Measurements from ENCODE around the gene ALOX12. TPM values are rescaled to one million over a fixed set of nuclear protein-coding genes. Genes with fewer than 3 reads are reported as not detected.
"Not testable (repeated sequence)": the region's sequence is repeated elsewhere in the genome, so short reads cannot be mapped to it uniquely, and the experiment has no call there.

ALOX12 gene
- total RNA-seq, 6 experiments from 2014 or later: not detected

- no peak overlapping the region for H3K4me3 Mint-ChIP-seq
- H3K36me3 Mint-ChIP-seq (ENCODE audit: low read depth): no peaks in the 10 kb centered on the region
- H3K4me1 Mint-ChIP-seq (ENCODE audit: low read depth): peaks cover 4% of the 10 kb centered on the region
- H3K27me3 Mint-ChIP-seq (ENCODE audit: insufficient read depth): peaks cover 8% of the 10 kb centered on the region
- H3K27ac Mint-ChIP-seq: no peak overlapping the region
- H3K9me3 Mint-ChIP-seq: no peaks in the 10 kb centered on the region
- no peak for TF ChIP-seq CTCF (IDR thresholded peaks at IDR 0.05)
- no peak for DNase-seq
Observed at GRCh38 chr17:6953689-6954088, 42.2 kb upstream of the ALOX12 start.

- TF ChIP-seq CTCF (IDR thresholded peaks at IDR 0.05): no peak
- Mint-ChIP-seq H3K9me3 (no peaks in the 10 kb centered on the region; the same call in 1 of the 2 replicates), H3K27me3 (ENCODE audit: insufficient read depth) (peaks cover 9% of the 10 kb centered on the region), H3K4me1 (ENCODE audit: low read depth) (no peaks in the 10 kb centered on the region), H3K27ac (no peak overlapping the region), H3K4me3 (no peak overlapping the region), H3K36me3 (ENCODE audit: low read depth) (no peaks in the 10 kb centered on the region)
- DNase-seq: no peak
Observed at GRCh38 chr17:6959700-6960099, 36.1 kb upstream of the ALOX12 start.

- no peak for TF ChIP-seq CTCF (IDR thresholded peaks at IDR 0.05)
- Mint-ChIP-seq H3K36me3 (ENCODE audit: low read depth) (no peaks in the 10 kb centered on the region; the same call in 1 of the 2 replicates), H3K27ac (no peak overlapping the region), H3K9me3 (no peaks in the 10 kb centered on the region), H3K4me3 (no peak overlapping the region), H3K4me1 (ENCODE audit: low read depth) (no peaks in the 10 kb centered on the region), H3K27me3 (ENCODE audit: insufficient read depth) (peaks cover 17% of the 10 kb centered on the region)
- DNase-seq: no peak
Observed at GRCh38 chr17:6969323-6969726, 26.5 kb upstream of the ALOX12 start.

- Mint-ChIP-seq H3K27me3 (ENCODE audit: insufficient read depth) (peaks cover 17% of the 10 kb centered on the region), H3K9me3 (no peaks in the 10 kb centered on the region), H3K36me3 (ENCODE audit: low read depth) (no peaks in the 10 kb centered on the region; the same call in 1 of the 2 replicates), H3K27ac (no peak overlapping the region), H3K4me3 (no peak overlapping the region), H3K4me1 (ENCODE audit: low read depth) (no peaks in the 10 kb centered on the region)
- no peak for TF ChIP-seq CTCF (IDR thresholded peaks at IDR 0.05)
- no peak for DNase-seq
Observed at GRCh38 chr17:6970992-6971391, 24.9 kb upstream of the ALOX12 start.

GRCh38 chr17:6979440-6979839 lies 16.4 kb upstream of the ALOX12 start:
- H3K4me1 Mint-ChIP-seq (ENCODE audit: low read depth); DNase-seq; H3K4me3 Mint-ChIP-seq; H3K27me3 Mint-ChIP-seq (ENCODE audit: insufficient read depth); H3K27ac Mint-ChIP-seq; H3K36me3 Mint-ChIP-seq (ENCODE audit: low read depth): not testable (repeated sequence)
- H3K9me3 Mint-ChIP-seq: peaks cover 15% of the 10 kb centered on the region

- DNase-seq: no peak
- peaks cover 6% of the 10 kb centered on the region; the same call in 1 of the 2 replicates for H3K27me3 Mint-ChIP-seq (ENCODE audit: insufficient read depth)
- H3K27ac Mint-ChIP-seq: no peak overlapping the region
- peaks cover 5% of the 10 kb centered on the region; the same call in 1 of the 2 replicates for H3K36me3 Mint-ChIP-seq (ENCODE audit: low read depth)
- no peak for TF ChIP-seq CTCF (IDR thresholded peaks at IDR 0.05)
- H3K4me1 Mint-ChIP-seq (ENCODE audit: low read depth): no peaks in the 10 kb centered on the region
- H3K4me3 Mint-ChIP-seq: no peak overlapping the region
- peaks cover 15% of the 10 kb centered on the region for H3K9me3 Mint-ChIP-seq
Observed at GRCh38 chr17:6981426-6981825, 14.4 kb upstream of the ALOX12 start.

Measured in HFFc6 (cell line).